Cardiac fibroblast (primary cell): ENCODE data around the gene RYR3.

Experiments used
- DNase-seq, 2 donors: peaks; one replicate each; pipeline versions ENCODE4 v3.0.0 to v3.0.0-alpha.2; 2010; ENCODE audit warnings: low read depth in 2 of 2
- H3K4me3 ChIP-seq, 2 donors: replicated peaks in 1 of 2; 1 replicate in 1 of 2; 2 replicates in 1 of 2; pipeline ENCODE4 v1.5.1; 2011; ENCODE audit warnings: low read depth in 2 of 2, low read length in 2 of 2, mild to moderate bottlenecking in 2 of 2, moderate library complexity in 1 of 2
- TF ChIP-seq, protein P1 (sequence below): IDR thresholded peaks from one replicate; pipeline ENCODE4 v1.5.1; 2011; ENCODE audit warnings: low read depth, mild to moderate bottlenecking, low read length, inconsistent platforms

The RYR3 gene

DNA sequence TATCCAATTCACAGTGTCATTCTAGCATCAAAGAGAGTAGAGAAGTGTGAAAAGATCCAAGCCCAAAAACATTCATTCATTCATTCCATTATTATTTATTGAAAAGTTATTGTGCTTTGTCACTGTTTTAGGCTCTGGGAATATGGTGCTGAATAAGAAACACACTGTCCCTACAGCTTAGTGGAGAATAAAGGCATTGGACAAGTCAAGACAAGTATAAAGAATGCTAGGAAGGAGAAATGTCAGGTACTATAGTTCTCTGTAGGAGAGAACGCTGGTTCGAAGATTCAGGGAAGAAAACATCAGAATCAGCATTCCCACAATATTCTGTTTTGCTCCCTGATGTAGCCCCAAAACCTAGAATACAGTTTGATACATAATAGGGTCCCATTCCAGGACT is 528.8 kb downstream of the RYR3 start:
- DNase-seq, result no peak
- no peak overlapping the region for H3K4me3 ChIP-seq
- TF ChIP-seq, protein P1, sequence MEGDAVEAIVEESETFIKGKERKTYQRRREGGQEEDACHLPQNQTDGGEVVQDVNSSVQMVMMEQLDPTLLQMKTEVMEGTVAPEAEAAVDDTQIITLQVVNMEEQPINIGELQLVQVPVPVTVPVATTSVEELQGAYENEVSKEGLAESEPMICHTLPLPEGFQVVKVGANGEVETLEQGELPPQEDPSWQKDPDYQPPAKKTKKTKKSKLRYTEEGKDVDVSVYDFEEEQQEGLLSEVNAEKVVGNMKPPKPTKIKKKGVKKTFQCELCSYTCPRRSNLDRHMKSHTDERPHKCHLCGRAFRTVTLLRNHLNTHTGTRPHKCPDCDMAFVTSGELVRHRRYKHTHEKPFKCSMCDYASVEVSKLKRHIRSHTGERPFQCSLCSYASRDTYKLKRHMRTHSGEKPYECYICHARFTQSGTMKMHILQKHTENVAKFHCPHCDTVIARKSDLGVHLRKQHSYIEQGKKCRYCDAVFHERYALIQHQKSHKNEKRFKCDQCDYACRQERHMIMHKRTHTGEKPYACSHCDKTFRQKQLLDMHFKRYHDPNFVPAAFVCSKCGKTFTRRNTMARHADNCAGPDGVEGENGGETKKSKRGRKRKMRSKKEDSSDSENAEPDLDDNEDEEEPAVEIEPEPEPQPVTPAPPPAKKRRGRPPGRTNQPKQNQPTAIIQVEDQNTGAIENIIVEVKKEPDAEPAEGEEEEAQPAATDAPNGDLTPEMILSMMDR, result no peak

DNA sequence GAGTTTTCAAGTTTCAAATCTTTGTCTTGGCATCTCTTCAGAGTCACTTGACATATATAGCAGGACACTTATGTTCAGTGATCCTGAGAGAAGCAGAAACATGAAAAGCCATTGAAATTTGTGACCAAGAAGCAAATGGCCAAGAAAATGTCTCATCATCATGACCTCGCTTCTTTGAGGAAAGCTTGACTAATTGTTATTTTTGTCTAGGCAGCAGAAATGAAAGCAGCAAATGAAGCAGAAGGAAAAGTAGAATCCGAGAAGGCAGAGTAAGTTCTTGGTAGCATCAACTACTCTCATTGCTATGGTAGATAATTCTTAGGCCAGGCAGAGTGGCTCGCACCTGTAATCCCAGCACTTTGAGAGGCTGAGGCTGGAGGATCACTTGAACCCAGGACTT is 529.8 kb downstream of the RYR3 start:
- DNase-seq, result no peak
- no peak overlapping the region for H3K4me3 ChIP-seq
- TF ChIP-seq, protein P1, result no peak

DNA sequence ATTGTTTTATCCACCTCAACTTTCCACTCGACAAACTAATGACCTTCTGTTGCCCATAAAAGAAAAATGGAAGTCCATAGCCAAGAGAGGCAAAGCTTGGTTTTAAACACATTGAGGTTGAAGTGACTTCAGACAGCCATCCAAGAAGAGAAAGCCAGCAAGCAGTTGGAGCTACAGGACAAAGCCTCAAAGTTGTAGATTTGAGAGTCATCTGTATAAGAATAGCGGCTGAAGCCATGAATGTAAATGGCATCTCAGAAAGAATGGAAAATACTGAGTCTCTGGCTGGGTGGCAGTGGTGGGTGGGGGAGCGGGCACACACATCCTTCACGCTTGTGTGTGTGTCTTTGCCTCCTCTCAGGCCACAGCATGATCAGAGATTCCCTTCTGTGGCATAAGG is 533.4 kb downstream of the RYR3 start:
- H3K4me3 ChIP-seq, result no peak overlapping the region
- TF ChIP-seq, protein P1, result no peak
- no peak for DNase-seq

DNA sequence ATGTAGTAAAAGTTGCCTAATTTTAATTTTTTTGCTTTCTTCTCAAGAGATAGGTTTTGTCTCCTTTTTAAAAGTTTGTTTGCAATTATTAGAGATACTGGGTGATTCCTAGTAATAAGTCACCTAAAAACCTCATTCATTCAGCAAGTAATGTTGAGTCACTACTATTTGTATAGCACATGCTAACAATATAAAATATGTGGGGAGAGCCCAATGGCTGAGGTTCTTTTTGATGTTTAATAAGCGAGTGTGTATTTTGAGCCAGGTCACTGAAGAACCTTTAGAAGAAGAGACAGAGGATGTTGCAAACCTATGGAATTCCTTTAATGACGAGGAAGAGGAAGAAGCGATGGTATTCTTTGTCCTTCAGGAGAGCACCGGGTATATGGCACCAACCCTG is 533.8 kb downstream of the RYR3 start:
- TF ChIP-seq, protein P1, result no peak
- H3K4me3 ChIP-seq, result no peak overlapping the region
- no peak for DNase-seq

DNA sequence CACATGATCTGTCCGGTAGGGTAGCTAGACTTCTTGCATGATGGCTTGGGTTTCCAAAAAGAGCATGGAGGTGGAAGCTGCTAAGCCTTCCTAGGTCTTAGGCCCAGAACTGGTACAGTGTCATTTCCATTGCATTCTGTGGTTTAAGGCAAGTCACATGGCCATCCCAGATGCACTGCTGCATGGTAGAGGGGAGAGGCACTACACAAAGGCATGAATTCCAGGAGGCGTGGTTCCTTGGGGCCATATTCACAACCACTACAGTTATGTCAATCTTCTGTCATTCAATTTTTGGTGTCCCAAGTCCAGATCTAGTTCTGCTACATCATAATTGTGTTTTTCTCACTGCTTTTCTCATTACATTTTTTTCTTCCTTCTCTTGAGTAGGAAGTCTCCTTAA is 535.4 kb downstream of the RYR3 start:
- no peak for DNase-seq

DNA sequence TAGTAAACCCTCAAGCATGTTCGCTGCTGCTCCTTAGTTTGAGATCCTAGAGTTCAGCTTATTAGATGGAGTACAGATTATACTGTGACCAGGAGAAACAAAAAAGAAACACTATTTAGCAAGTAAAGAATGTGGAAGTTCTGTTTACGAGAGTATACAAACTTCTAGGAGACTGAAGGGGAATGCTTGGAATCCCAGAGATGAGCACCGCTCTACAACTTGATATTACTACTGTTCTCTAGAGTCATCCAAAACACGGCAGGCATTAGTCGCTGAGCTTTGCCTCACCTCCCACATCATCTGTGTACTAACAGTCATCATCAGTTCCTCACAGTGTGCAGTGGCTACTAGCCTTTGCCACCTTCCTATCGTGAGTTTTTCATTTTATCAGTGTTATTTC is 536.1 kb downstream of the RYR3 start:
- TF ChIP-seq, protein P1, result no peak
- no peak for DNase-seq
- no peak overlapping the region for H3K4me3 ChIP-seq

More for the DNA sequence above, 535.4 kb downstream of the RYR3 start:
- TF ChIP-seq, protein P1, result no peak
- H3K4me3 ChIP-seq, result no peak overlapping the region

DNA sequence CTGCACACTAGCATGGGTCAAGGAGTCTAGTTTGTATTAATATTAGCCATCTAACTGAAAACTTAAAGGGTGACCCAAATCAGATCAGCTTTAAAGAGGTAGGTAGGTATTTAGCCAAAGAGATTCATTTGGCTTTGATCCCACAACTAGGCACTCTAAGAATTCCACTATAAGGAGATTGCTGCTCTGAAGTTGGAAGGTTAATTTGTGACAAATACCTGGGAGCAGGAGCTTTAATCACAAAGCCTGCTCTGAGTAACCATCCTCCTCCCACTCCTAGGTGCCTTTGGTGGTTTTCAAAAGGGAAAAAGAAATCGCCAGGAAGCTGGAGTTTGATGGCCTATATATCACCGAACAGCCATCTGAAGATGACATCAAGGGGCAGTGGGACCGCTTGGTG is 537.2 kb downstream of the RYR3 start:
- DNase-seq, result no peak
- TF ChIP-seq, protein P1, result no peak
- H3K4me3 ChIP-seq, result no peak overlapping the region
